HepG2 (cell line): ENCODE data around the gene FAM20A. TPM values are rescaled to one million over a fixed set of nuclear protein-coding genes. Genes with fewer than 3 reads are reported as not detected.

Experiments used
- BCLAF1 ChIP-seq: fragments of 450-650 bp; IDR thresholded peaks from 2 replicates; pipeline ENCODE4 v1.6.1; 2017; ENCODE audit warnings: mild to moderate bottlenecking
- BORCS8-MEF2B ChIP-seq: sonication (generic); formaldehyde crosslinking; IDR thresholded peaks from 2 replicates; pipeline ENCODE4 v1.8.0; 2022; ENCODE audit warnings: mild to moderate bottlenecking, missing genetic modification reagents
- GPBP1L1 ChIP-seq: sonication (generic); formaldehyde crosslinking; IDR thresholded peaks from 2 replicates; pipeline ENCODE4 v1.5.0; 2020; ENCODE audit warnings: mild to moderate bottlenecking, missing genetic modification reagents
- HNRNPUL1 ChIP-seq: fragments of 200-400 bp; formaldehyde crosslinking; IDR thresholded peaks from 2 replicates; pipeline ENCODE4 v1.6.1; 2017; ENCODE audit warnings: low read depth, mild to moderate bottlenecking, low read length, moderate library complexity
- KLF6 ChIP-seq: IDR thresholded peaks from 2 replicates; pipeline ENCODE4 v1.8.0; 2016; ENCODE audit warnings: missing biosample characterization, missing genetic modification reagents
- MEF2D ChIP-seq: sonication (generic); formaldehyde crosslinking; IDR thresholded peaks from 2 replicates; pipeline ENCODE4 v1.5.1; 2020; ENCODE audit warnings: mild to moderate bottlenecking, missing genetic modification reagents
- PPARG ChIP-seq: conservative IDR thresholded peaks from 2 replicates; pipeline ENCODE4 v1.6.1; 2016; ENCODE audit warnings: missing biosample characterization, missing genetic modification reagents
- PRDM15 ChIP-seq: sonication (generic); formaldehyde crosslinking; IDR thresholded peaks from 2 replicates; pipeline ENCODE4 v1.4.0; 2020; ENCODE audit warnings: missing genetic modification reagents
- SIX4 ChIP-seq: sonication (generic); formaldehyde crosslinking; IDR thresholded peaks from 2 replicates; pipeline ENCODE4 v1.4.0; 2020; ENCODE audit warnings: missing genetic modification reagents
- ZNF335 ChIP-seq: sonication (generic); formaldehyde crosslinking; IDR thresholded peaks from 2 replicates; pipeline ENCODE4 v1.4.0; 2020; ENCODE audit warnings: missing genetic modification reagents
- ZNF512 ChIP-seq: sonication (generic); formaldehyde crosslinking; IDR thresholded peaks from 2 replicates; pipeline ENCODE4 v1.4.0; 2020; ENCODE audit warnings: mild to moderate bottlenecking, missing genetic modification reagents
- ZNF513 ChIP-seq: sonication (generic); formaldehyde crosslinking; conservative IDR thresholded peaks from 2 replicates; pipeline ENCODE4 v1.5.0; 2020; ENCODE audit warnings: missing genetic modification reagents
- ZNF577 ChIP-seq: sonication (generic); formaldehyde crosslinking; IDR thresholded peaks from 2 replicates; pipeline ENCODE4 v1.4.0; 2020; ENCODE audit warnings: mild to moderate bottlenecking, low read depth, missing genetic modification reagents, borderline replicate concordance
- ZNF597 ChIP-seq: sonication (generic); formaldehyde crosslinking; IDR thresholded peaks from 2 replicates; pipeline ENCODE4 v1.5.0; 2020; ENCODE audit warnings: missing genetic modification reagents
- ZNF7 ChIP-seq: IDR thresholded peaks from 2 replicates; pipeline ENCODE4 v1.6.1; 2016; ENCODE audit warnings: missing biosample characterization, missing genetic modification reagents
- ZNF703 ChIP-seq: sonication (generic); formaldehyde crosslinking; IDR thresholded peaks from 2 replicates; pipeline ENCODE4 v1.5.1; 2020; ENCODE audit warnings: missing genetic modification reagents, mild to moderate bottlenecking, moderate library complexity, borderline replicate concordance
- ZNF713 ChIP-seq: sonication (generic); formaldehyde crosslinking; IDR thresholded peaks from 2 replicates; pipeline ENCODE4 v1.4.0; 2020; ENCODE audit warnings: mild to moderate bottlenecking, missing genetic modification reagents
- polyA plus RNA-seq, 8 experiments: library from polyadenylated mRNA; depleted of rRNA in 3 of 8; stranded (reverse) in 7 of 8; unstranded in 1 of 8; fragments of >200 nt; fragmentation: Illumina TruSeq in 4 of 8; extraction: Trizol in 4 of 8; gene quantifications; 2 replicates each; pipeline versions ENCODE4 v1.2.1 to v1.2.3, GENCODE V29; 2011 to 2016; ENCODE audit warnings: low read depth in 4 of 8, missing spikeins in 1 of 8, mixed read lengths in 1 of 8; ENCODE audit not compliant: insufficient read depth in 1 of 8
- total RNA-seq, 5 experiments: library from RNA; depleted of rRNA; stranded (reverse); fragments of >200 nt; fragmentation: Illumina TruSeq; extraction: Trizol; gene quantifications; 2 replicates each; pipeline ENCODE4 v1.2.3, GENCODE V29; 2016; ENCODE audit warnings: low read depth in 1 of 5

The FAM20A gene
- total and polyA plus RNA-seq, 2 of the 13 experiments (the other 11 are each of a cell fraction or from before 2014, with no cell fraction given) = 9.3 to 20.7 TPM

- TF ChIP-seq GPBP1L1 (CRISPR knock-in tag) (no peak), BCLAF1 (no peak), ZNF703 (no peak), ZNF577 (CRISPR knock-in tag) (no peak), ZNF597 (CRISPR knock-in tag) (no peak), PRDM15 (peak; percentile 82), PPARG (no peak; the same call in 1 of the 2 replicates), KLF6 (CRISPR knock-in tag) (0 out of 2 replicates have a peak, but pooled peaks have one; percentile 40), ZNF713 (no peak), BORCS8-MEF2B (CRISPR knock-in tag) (peak; percentile 14; the same call in 1 of the 2 replicates), HNRNPUL1 (no peak), MEF2D (CRISPR knock-in tag) (peak; percentile 36; the same call in 1 of the 2 replicates), ZNF513 (CRISPR knock-in tag) (no peak), ZNF7 (no peak), ZNF512 (CRISPR knock-in tag) (no peak), SIX4 (0 out of 2 replicates have a peak, but pooled peaks have one; percentile 42), ZNF335 (CRISPR knock-in tag) (0 out of 2 replicates have a peak, but pooled peaks have one; percentile 63)
Measured at GRCh38 chr17:68613739-68614298, 12.7 kb upstream of the FAM20A start (continued).
